Bronchial epithelial cell (primary cell): ENCODE data around the gene PHF19. TPM values are rescaled to one million over a fixed set of nuclear protein-coding genes. Genes with fewer than 3 reads are reported as not detected.
A peak's percentile ranks its signal among the peaks of the same experiment; 100 is the strongest.

ENCODE experiments used
- DNase-seq: peaks from one replicate; pipeline ENCODE4 v3.0.0-alpha.2; 2010; ENCODE audit warnings: low read depth
- FAIRE-seq: peaks from 2 replicates; lab custom pipeline; 2011; peaks lifted over from hg19 to GRCh38; lab: Jason Lieb, UNC
- H3K27me3 ChIP-seq: 2 replicates; pipeline ENCODE4 v1.5.1; 2011; ENCODE audit warnings: low read length; ENCODE audit not compliant: control insufficient read depth, insufficient read depth
- H3K36me3 ChIP-seq: 2 replicates; pipeline ENCODE4 v1.5.1; 2011; ENCODE audit warnings: low read length; ENCODE audit not compliant: control insufficient read depth, insufficient read depth
- H3K4me3 ChIP-seq: 2 replicates; pipeline ENCODE4 v1.5.1; 2011; ENCODE audit warnings: mild to moderate bottlenecking, low read depth, low read length, control low read depth
- CTCF ChIP-seq: IDR thresholded peaks from 2 replicates; pipeline ENCODE4 v1.5.1; 2011; ENCODE audit warnings: mild to moderate bottlenecking, moderate library complexity, low read length, control low read depth, inconsistent platforms; ENCODE audit not compliant: insufficient read depth, severe bottlenecking
- total RNA-seq: library from RNA; depleted of rRNA; stranded (reverse); fragments of >200 nt; gene quantifications from 2 replicates; pipeline ENCODE4 v1.2.1, GENCODE V29; 2014

The PHF19 gene
- 7.6 TPM in 2 replicates for total RNA-seq

- Histone ChIP-seq H3K36me3 (peaks cover 3% of the 10 kb centered on the region), H3K4me3 (peak within 1 kb of the TSS; percentile 57), H3K27me3 (no peaks in the 10 kb centered on the region)
- FAIRE-seq (no peak), DNase-seq (no peak)
- peak; percentile 7 for TF ChIP-seq CTCF
Observed at GRCh38 chr9:120876842-120877240, at the start of gene PHF19. TSS of gene PHF19 (minus strand) at chr9:120877188. CDS start at chr9:120874741, 2,447 bp downstream.

- no peaks in the 10 kb centered on the region for H3K27me3 ChIP-seq
- TF ChIP-seq CTCF = no peak
- no peak within 1 kb of the TSS for H3K4me3 ChIP-seq
- FAIRE-seq (no peak), DNase-seq (no peak)
- H3K36me3 ChIP-seq = no peaks in the 10 kb centered on the region
Observed at GRCh38 chr9:120926397-120926928, 49.5 kb upstream of the PHF19 start, which contains the start of gene TRAF1. TSS of gene TRAF1 (minus strand) at chr9:120926796. CDS start at chr9:120926075, 721 bp downstream.

- Histone ChIP-seq H3K4me3 (no peak overlapping the region), H3K36me3 (no peaks in the 10 kb centered on the region), H3K27me3 (no peaks in the 10 kb centered on the region)
- no peak for TF ChIP-seq CTCF
- FAIRE-seq = no peak
- peak; percentile 83 for DNase-seq
Observed at GRCh38 chr9:120925535-120926396, 48.8 kb upstream of the PHF19 start.

- no peak for FAIRE-seq
- DNase-seq = no peak
- H3K27me3 ChIP-seq = no peaks in the 10 kb centered on the region
- no peaks in the 10 kb centered on the region for H3K36me3 ChIP-seq
- TF ChIP-seq CTCF = no peak
- H3K4me3 ChIP-seq = no peak overlapping the region
Observed at GRCh38 chr9:120924698-120925534, 47.9 kb upstream of the PHF19 start.

GRCh38 chr9:120923620-120924328, 46.8 kb upstream of the PHF19 start:
- no peak overlapping the region for H3K4me3 ChIP-seq
- DNase-seq = no peak

More at GRCh38 chr9:120923620-120924328, 46.8 kb upstream of the PHF19 start:
- TF ChIP-seq CTCF = no peak
- no peak for FAIRE-seq
- Histone ChIP-seq H3K36me3 (no peaks in the 10 kb centered on the region), H3K27me3 (no peaks in the 10 kb centered on the region)
